H9 (cell line): Measurements from ENCODE around the gene MEF2C. TPM values are rescaled to one million over a fixed set of nuclear protein-coding genes. Genes with fewer than 3 reads are reported as not detected.

Experiments used
- DNase-seq: peaks from one replicate; pipeline ENCODE4 v3.0.0-alpha.2; 2017
- H2AFZ ChIP-seq: one replicate; pipeline ENCODE4 v1.6.1; 2013; ENCODE audit warnings: mild to moderate bottlenecking, low read length, control low read depth, moderate library complexity
- H2AK5ac ChIP-seq: 2 replicates; pipeline ENCODE4 v1.6.1; 2013; ENCODE audit warnings: low read length, control low read depth, mixed read lengths; ENCODE audit not compliant: insufficient read length
- H2BK120ac ChIP-seq: one replicate; pipeline ENCODE4 v1.6.1; 2013; ENCODE audit warnings: low read depth, mild to moderate bottlenecking, low read length, control low read depth, inconsistent platforms; ENCODE audit not compliant: poor library complexity, severe bottlenecking
- H2BK12ac ChIP-seq: 2 replicates; pipeline ENCODE4 v1.6.1; 2013; ENCODE audit warnings: low read length, control low read depth, mixed read lengths, low read depth; ENCODE audit not compliant: insufficient read length
- H2BK15ac ChIP-seq: 2 replicates; pipeline ENCODE4 v1.6.1; 2013; ENCODE audit warnings: low read depth, low read length, control low read depth
- H2BK20ac ChIP-seq: one replicate; pipeline ENCODE4 v1.6.1; 2013; ENCODE audit warnings: low read depth, mild to moderate bottlenecking, low read length, control low read depth, inconsistent platforms; ENCODE audit not compliant: poor library complexity, severe bottlenecking
- H2BK5ac ChIP-seq: 2 replicates; pipeline ENCODE4 v1.6.1; 2013; ENCODE audit warnings: low read length, control low read depth, mixed read lengths; ENCODE audit not compliant: insufficient read length
- H3K14ac ChIP-seq: 2 replicates; pipeline ENCODE4 v1.6.1; 2013; ENCODE audit warnings: low read length, control low read depth; ENCODE audit not compliant: insufficient read depth
- H3K18ac ChIP-seq: 2 replicates; pipeline ENCODE4 v1.6.1; 2013; ENCODE audit warnings: low read depth, mild to moderate bottlenecking, mixed read lengths, low read length, control low read depth; ENCODE audit not compliant: insufficient read length
- H3K23ac ChIP-seq: 2 replicates; pipeline ENCODE4 v1.6.1; 2013; ENCODE audit warnings: low read length, control low read depth, mixed read lengths, low read depth; ENCODE audit not compliant: insufficient read length
- H3K23me2 ChIP-seq: 2 replicates; pipeline ENCODE4 v1.6.1; 2013; ENCODE audit warnings: low read depth, mild to moderate bottlenecking, mixed read lengths, low read length, control low read depth; ENCODE audit not compliant: insufficient read length, poor library complexity, severe bottlenecking
- H3K27ac ChIP-seq: 2 replicates; pipeline ENCODE4 v1.5.1; 2013; ENCODE audit warnings: low read length, control low read depth, mixed read lengths, low read depth; ENCODE audit not compliant: insufficient read length
- H3K27me3 ChIP-seq: 2 replicates; pipeline ENCODE4 v1.6.1; 2013; ENCODE audit warnings: low read length, control low read depth, inconsistent platforms; ENCODE audit not compliant: insufficient read depth
- H3K4ac ChIP-seq: 2 replicates; pipeline ENCODE4 v1.6.1; 2013; ENCODE audit warnings: low read depth, mild to moderate bottlenecking, control low read depth, inconsistent platforms, low read length, moderate library complexity
- H3K4me1 ChIP-seq: 2 replicates; pipeline ENCODE4 v1.6.1; 2013; ENCODE audit warnings: low read length, control low read depth, inconsistent platforms; ENCODE audit not compliant: insufficient read depth
- H3K4me2 ChIP-seq: 2 replicates; pipeline ENCODE4 v1.6.1; 2013; ENCODE audit warnings: low read length, control low read depth, mixed read lengths; ENCODE audit not compliant: insufficient read length, insufficient read depth
- H3K56ac ChIP-seq: 2 replicates; pipeline ENCODE4 v1.6.1; 2013; ENCODE audit warnings: low read depth, mild to moderate bottlenecking, mixed read lengths, low read length, control low read depth; ENCODE audit not compliant: insufficient read length
- H3K79me1 ChIP-seq: 2 replicates; pipeline ENCODE4 v1.6.1; 2013; ENCODE audit warnings: low read depth, mild to moderate bottlenecking, moderate library complexity, low read length, control low read depth, inconsistent platforms; ENCODE audit not compliant: insufficient read depth, poor library complexity, severe bottlenecking
- H3K79me2 ChIP-seq: 2 replicates; pipeline ENCODE4 v1.6.1; 2013; ENCODE audit warnings: low read length, control low read depth, inconsistent platforms; ENCODE audit not compliant: insufficient read depth
- H3K9ac ChIP-seq: 2 replicates; pipeline ENCODE4 v1.6.1; 2013; ENCODE audit warnings: low read length, control low read depth, mixed read lengths; ENCODE audit not compliant: insufficient read length; ENCODE audit errors: extremely low read depth
- H3K9me3 ChIP-seq: one replicate; pipeline ENCODE4 v1.6.1; 2013; ENCODE audit warnings: low read depth, low read length, inconsistent platforms; ENCODE audit not compliant: control insufficient read depth
- H3T11ph ChIP-seq: one replicate; pipeline ENCODE4 v1.6.1; 2013; ENCODE audit warnings: mild to moderate bottlenecking, low read length, control low read depth, inconsistent platforms
- H4K20me1 ChIP-seq: one replicate; pipeline ENCODE4 v1.6.1; 2013; ENCODE audit not compliant: control insufficient read depth, insufficient read length, insufficient read depth
- H4K5ac ChIP-seq: 2 replicates; pipeline ENCODE4 v1.6.1; 2013; ENCODE audit warnings: low read depth, mild to moderate bottlenecking, mixed read lengths, low read length, control low read depth; ENCODE audit not compliant: insufficient read length
- H4K8ac ChIP-seq: replicated peaks from 2 replicates; pipeline ENCODE4 v1.6.1; 2013; ENCODE audit warnings: low read length, control low read depth, mixed read lengths, low read depth; ENCODE audit not compliant: insufficient read length
- H4K91ac ChIP-seq: 2 replicates; pipeline ENCODE4 v1.6.1; 2013; ENCODE audit warnings: low read depth, mild to moderate bottlenecking, moderate library complexity, mixed read lengths, low read length, control low read depth; ENCODE audit not compliant: insufficient read length
- H3K27ac Mint-ChIP-seq, 3 experiments: 2 replicates in 2 of 3; 3 replicates in 1 of 3; pipeline ENCODE4 v1.8.0; 2020 to 2021; ENCODE audit warnings: mixed read lengths in 3 of 3, mild to moderate bottlenecking in 1 of 3, moderate library complexity in 1 of 3
- H3K27me3 Mint-ChIP-seq: 2 replicates; pipeline ENCODE4 v1.8.0; 2021; ENCODE audit warnings: low read depth, mild to moderate bottlenecking, moderate library complexity, mixed read lengths
- H3K36me3 Mint-ChIP-seq, 3 experiments: 2 replicates in 2 of 3; 3 replicates in 1 of 3; pipeline ENCODE4 v1.8.0; 2020 to 2021; ENCODE audit warnings: low read depth in 3 of 3, mixed read lengths in 3 of 3; ENCODE audit not compliant: insufficient read depth in 1 of 3
- H3K4me1 Mint-ChIP-seq, 2 experiments: 2 replicates each; pipeline ENCODE4 v1.8.0; 2020; ENCODE audit warnings: mixed read lengths in 2 of 2
- H3K4me3 Mint-ChIP-seq, 2 experiments: 2 replicates in 1 of 2; 3 replicates in 1 of 2; pipeline ENCODE4 v1.8.0; 2020 to 2021; ENCODE audit warnings: mild to moderate bottlenecking in 2 of 2, mixed read lengths in 2 of 2, moderate library complexity in 1 of 2
- H3K9me3 Mint-ChIP-seq, 2 experiments: 2 replicates in 1 of 2; 3 replicates in 1 of 2; pipeline ENCODE4 v1.8.0; 2020; ENCODE audit warnings: mild to moderate bottlenecking in 2 of 2, mixed read lengths in 2 of 2, moderate library complexity in 1 of 2
- CTCF ChIP-seq: fragments of 200-600 bp; sonication (generic); conservative IDR thresholded peaks from 3 replicates; pipeline ENCODE4 v1.8.0; 2021; ENCODE audit warnings: antibody characterized with exemption, mild to moderate bottlenecking
- WGBS: extraction: QIAGEN DNeasy Blood & Tissue Kit; methylation state at CpG from one replicate; pipeline ENCODE4 v1.1.7; 2013; ENCODE audit warnings: missing lambda C conversion rate, low lambda C conversion rate, mixed read lengths; ENCODE audit not compliant: insufficient read length; ENCODE audit errors: extremely low coverage; 5-methylcytosine and 5-hydroxymethylcytosine counted together
- total RNA-seq: library from RNA; stranded (reverse); gene quantifications from 2 replicates; pipeline ENCODE4 v1.2.1, GENCODE V29; 2021

MEF2C gene
- total RNA-seq, 1 experiment from 2014 or later: 0.11 TPM

DNA sequence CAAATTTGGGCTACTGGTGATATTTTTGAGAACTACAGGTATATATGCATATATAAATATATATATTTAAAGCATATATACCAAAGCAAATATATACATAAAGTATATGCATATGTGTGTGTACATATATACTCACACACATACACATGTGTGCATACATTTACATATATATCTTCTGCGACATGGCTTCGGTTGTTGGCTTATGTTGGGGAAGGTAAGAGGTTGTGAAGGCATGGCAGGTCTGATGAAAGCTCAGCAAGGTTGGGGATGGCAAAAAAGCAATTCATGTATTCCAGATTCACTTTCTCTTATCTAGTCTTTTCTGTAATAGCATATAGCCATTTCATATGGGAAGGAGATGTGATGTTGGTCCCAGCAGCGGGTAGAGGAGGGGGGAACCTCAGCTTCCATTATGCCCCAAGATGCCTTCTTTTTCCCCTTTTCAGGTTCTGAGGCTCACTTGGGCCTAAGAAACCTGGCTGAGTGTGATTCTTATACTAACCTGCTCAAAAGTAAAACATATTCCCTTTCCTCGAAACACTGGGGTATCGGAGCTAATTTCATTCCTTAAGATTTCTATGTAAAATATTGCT, 201.7 kb downstream of the MEF2C start:
- Histone ChIP-seq H2BK15ac (no peak overlapping the region), H3K23ac (no peak overlapping the region), H2AK5ac (no peak overlapping the region), H3K4ac (no peak overlapping the region), H4K91ac (no peak overlapping the region), H3K4me2 (no peak overlapping the region), H2BK20ac (no peak overlapping the region), H3K27me3 (peaks cover 84% of the 10 kb centered on the region), H3K14ac (no peak overlapping the region), H4K5ac (no peak overlapping the region), H3K23me2 (peaks cover 22% of the 10 kb centered on the region), H3K4me1 (no peaks in the 10 kb centered on the region), H3K9ac (no peak overlapping the region), H2BK12ac (no peak overlapping the region), H3K9me3 (no peaks in the 10 kb centered on the region), H3K56ac (no peak overlapping the region), H4K20me1 (no peaks in the 10 kb centered on the region), H2AFZ (no peak overlapping the region), H4K8ac (no peak overlapping the region), H2BK120ac (no peak overlapping the region), H3K79me1 (no peaks in the 10 kb centered on the region), H3K79me2 (no peaks in the 10 kb centered on the region), H3T11ph (no peak overlapping the region), H3K27ac (no peak overlapping the region), H2BK5ac (no peak overlapping the region), H3K18ac (no peak overlapping the region)
- Mint-ChIP-seq H3K9me3 (peaks cover 6 to 7% of the 10 kb centered on the region in 2 experiments; a peak in 3 of 5 replicates), H3K27ac (no peak overlapping the region), H3K4me1 (peaks cover 32 to 64% of the 10 kb centered on the region in 2 experiments), H3K27me3 (peaks cover 99% of the 10 kb centered on the region), H3K36me3 (no peaks in the 10 kb centered on the region), H3K4me3 (no peak overlapping the region)
- DNase-seq: no peak
- WGBS: no CpG with 5 or more reads among the region's 5 CpGs
- TF ChIP-seq CTCF: no peak
